A673 (cell line): Measurements from ENCODE around the gene FRMD4B. TPM values are rescaled to one million over a fixed set of nuclear protein-coding genes. Genes with fewer than 3 reads are reported as not detected.

ENCODE experiments used
- BruUV-seq: library from RNA; stranded (reverse); fragments of 400-500 nt; replicated peaks from 2 replicates; lab custom pipeline; 2021; lab: Mats Ljungman, UMichigan
- CTCF ChIA-PET: fragments of 300-600 bp; sonication (Branson Sonifier 250); formaldehyde crosslinking; loops from one replicate; lab custom pipeline; 2022; ENCODE audit warnings: antibody characterized with exemption; lab: Charles Lee
- POLR2A ChIA-PET: fragments of 300-600 bp; sonication (Branson Sonifier 250); formaldehyde crosslinking; loops from one replicate; lab custom pipeline; 2022; ENCODE audit warnings: antibody characterized with exemption; ENCODE audit not compliant: low non-redundant PET; lab: Charles Lee
- DNase-seq: peaks from one replicate; pipeline ENCODE4 v3.0.0-alpha.2; 2015; ENCODE audit warnings: low spot score
- H3K27ac ChIP-seq: fragments of 200-600 bp; sonication (generic); 2 replicates; pipeline ENCODE4 v1.5.1; 2016; ENCODE audit warnings: mixed run types, low read depth, mild to moderate bottlenecking, mixed read lengths, antibody characterized with exemption, low read length; ENCODE audit not compliant: poor library complexity, severe bottlenecking
- H3K27me3 ChIP-seq: fragments of 200-600 bp; sonication (generic); replicated peaks from 2 replicates; pipeline ENCODE4 v1.6.1; 2017; ENCODE audit warnings: mixed run types, low read depth, mild to moderate bottlenecking, mixed read lengths, antibody characterized with exemption, low read length; ENCODE audit not compliant: insufficient read depth, poor library complexity
- H3K36me3 ChIP-seq: fragments of 200-600 bp; sonication (generic); 2 replicates; pipeline ENCODE4 v1.6.1; 2016; ENCODE audit warnings: mixed run types, mild to moderate bottlenecking, mixed read lengths, antibody characterized with exemption, low read length; ENCODE audit not compliant: insufficient read depth, poor library complexity, severe bottlenecking
- H3K4me1 ChIP-seq: fragments of 200-600 bp; sonication (generic); 2 replicates; pipeline ENCODE4 v1.6.1; 2017; ENCODE audit warnings: mixed run types, mild to moderate bottlenecking, mixed read lengths, antibody characterized with exemption, low read length; ENCODE audit not compliant: insufficient read depth, poor library complexity, severe bottlenecking
- H3K4me3 ChIP-seq: fragments of 200-600 bp; sonication (generic); 2 replicates; pipeline ENCODE4 v1.5.1; 2016; ENCODE audit warnings: low read depth, mixed run types, mild to moderate bottlenecking, mixed read lengths, low read length; ENCODE audit not compliant: poor library complexity, severe bottlenecking
- H3K9me3 ChIP-seq: fragments of 200-600 bp; sonication (generic); 2 replicates; pipeline ENCODE4 v1.6.1; 2016; ENCODE audit warnings: mixed run types, low read depth, mild to moderate bottlenecking, mixed read lengths, antibody characterized with exemption, low read length; ENCODE audit not compliant: poor library complexity, severe bottlenecking
- EZH2 ChIP-seq: fragments of 200-600 bp; sonication (generic); IDR thresholded peaks from 2 replicates; pipeline ENCODE4 v1.6.1; 2017; ENCODE audit warnings: borderline replicate concordance, low read depth, mild to moderate bottlenecking, mixed read lengths, antibody characterized with exemption, low read length; ENCODE audit not compliant: poor library complexity, severe bottlenecking
- intact Hi-C: fragments of 100-400 bp; cut with micrococcal nuclease; formaldehyde crosslinking; loops from one replicate; pipeline ENCODE4 v1.10.0; 2022; ENCODE audit not compliant: unreplicated experiment
- total RNA-seq: library from RNA; stranded (reverse); gene quantifications from 2 replicates; pipeline ENCODE4 v1.2.3, GENCODE V29; 2021
- TF ChIP-seq, protein P1 (sequence below): fragments of 300-800, 200-600 bp; sonication (generic); conservative IDR thresholded peaks from 2 replicates; pipeline ENCODE4 v1.5.1; 2017; ENCODE audit warnings: low read depth, mild to moderate bottlenecking, antibody characterized with exemption, low read length, moderate library complexity, mixed read lengths

FRMD4B gene
- total RNA-seq, 1 experiment from 2014 or later = 0.21 TPM

DNA sequence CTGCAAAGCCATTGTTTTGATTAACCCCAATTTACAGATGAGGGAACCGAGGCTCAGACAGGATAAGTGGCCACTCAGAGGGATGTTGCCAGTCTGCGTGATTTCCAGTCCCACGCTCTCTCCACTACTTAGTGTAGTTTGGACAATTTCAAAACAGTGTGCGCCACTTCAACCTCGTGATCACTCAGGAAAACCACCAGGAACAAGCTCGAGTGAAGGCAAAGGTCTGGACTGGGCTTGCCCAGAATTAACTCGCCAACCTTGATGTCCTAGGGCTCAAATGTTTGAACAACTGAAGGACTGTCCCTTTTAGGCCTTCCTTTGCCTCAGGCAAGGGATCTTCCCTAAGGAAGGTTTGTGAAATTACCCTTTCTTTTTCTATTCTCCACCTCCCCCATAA lies 139.3 kb downstream of the FRMD4B start:
- Histone ChIP-seq H3K4me3 (no peak overlapping the region), H3K4me1 (no peaks in the 10 kb centered on the region), H3K9me3 (no peaks in the 10 kb centered on the region), H3K27ac (no peak overlapping the region), H3K27me3 (no peaks in the 10 kb centered on the region), H3K36me3 (no peaks in the 10 kb centered on the region)
- BruUV-seq = no TSS peak
- no peak for TF ChIP-seq EZH2
- TF ChIP-seq, protein P1, sequence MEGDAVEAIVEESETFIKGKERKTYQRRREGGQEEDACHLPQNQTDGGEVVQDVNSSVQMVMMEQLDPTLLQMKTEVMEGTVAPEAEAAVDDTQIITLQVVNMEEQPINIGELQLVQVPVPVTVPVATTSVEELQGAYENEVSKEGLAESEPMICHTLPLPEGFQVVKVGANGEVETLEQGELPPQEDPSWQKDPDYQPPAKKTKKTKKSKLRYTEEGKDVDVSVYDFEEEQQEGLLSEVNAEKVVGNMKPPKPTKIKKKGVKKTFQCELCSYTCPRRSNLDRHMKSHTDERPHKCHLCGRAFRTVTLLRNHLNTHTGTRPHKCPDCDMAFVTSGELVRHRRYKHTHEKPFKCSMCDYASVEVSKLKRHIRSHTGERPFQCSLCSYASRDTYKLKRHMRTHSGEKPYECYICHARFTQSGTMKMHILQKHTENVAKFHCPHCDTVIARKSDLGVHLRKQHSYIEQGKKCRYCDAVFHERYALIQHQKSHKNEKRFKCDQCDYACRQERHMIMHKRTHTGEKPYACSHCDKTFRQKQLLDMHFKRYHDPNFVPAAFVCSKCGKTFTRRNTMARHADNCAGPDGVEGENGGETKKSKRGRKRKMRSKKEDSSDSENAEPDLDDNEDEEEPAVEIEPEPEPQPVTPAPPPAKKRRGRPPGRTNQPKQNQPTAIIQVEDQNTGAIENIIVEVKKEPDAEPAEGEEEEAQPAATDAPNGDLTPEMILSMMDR = no peak
- CTCF ChIA-PET = no interaction called here
- no peak for DNase-seq
- POLR2A ChIA-PET = no interaction called here
- intact Hi-C loops = no loop called here

DNA sequence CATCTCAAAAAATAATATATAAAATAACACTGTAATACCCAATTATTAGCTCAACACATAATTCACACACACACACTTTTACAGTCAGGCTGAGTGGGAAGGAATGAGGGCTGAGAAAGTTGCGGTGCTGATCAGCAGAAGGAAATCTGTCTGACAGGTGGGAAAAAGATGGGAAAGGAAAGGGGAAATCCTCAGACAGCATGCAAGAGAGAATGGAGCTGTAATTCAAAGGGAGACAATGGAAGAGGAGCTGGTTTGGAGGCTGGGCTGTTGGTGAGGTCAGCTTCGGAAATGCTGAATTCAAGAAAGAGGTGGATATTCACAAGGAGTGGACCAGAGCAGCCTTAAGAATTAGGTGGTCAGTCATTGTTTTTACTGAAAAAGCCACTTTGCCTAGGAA lies 141.8 kb downstream of the FRMD4B start:
- intact Hi-C loops = no loop called here
- H3K4me1 ChIP-seq = no peaks in the 10 kb centered on the region
- no peaks in the 10 kb centered on the region for H3K27me3 ChIP-seq
- H3K27ac ChIP-seq = no peak overlapping the region
- H3K9me3 ChIP-seq = no peaks in the 10 kb centered on the region
- no peaks in the 10 kb centered on the region for H3K36me3 ChIP-seq
- POLR2A ChIA-PET = no interaction called here
- no peak for DNase-seq
- CTCF ChIA-PET = no interaction called here
- no peak for TF ChIP-seq EZH2
- TF ChIP-seq, protein P1 = no peak
- no TSS peak for BruUV-seq
- H3K4me3 ChIP-seq = no peak overlapping the region

DNA sequence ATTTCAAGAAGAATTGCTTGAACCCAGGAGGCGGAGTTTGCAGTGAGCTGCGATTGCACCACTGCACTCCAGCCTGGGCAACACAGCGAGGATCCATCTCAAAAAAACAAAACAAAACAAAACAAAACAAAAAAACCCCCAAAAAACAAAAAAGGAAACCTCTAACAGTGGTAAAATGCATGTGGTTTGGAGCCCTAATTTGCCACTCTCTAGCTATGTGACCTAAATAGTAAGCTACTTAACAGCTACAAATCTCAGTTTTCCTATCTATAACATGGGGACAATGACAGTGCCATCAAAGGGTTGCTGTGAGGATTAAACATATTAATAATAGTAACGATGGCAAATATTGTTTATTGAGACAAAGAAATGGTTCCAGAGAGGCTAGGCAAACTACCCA lies 144.1 kb downstream of the FRMD4B start:
- POLR2A ChIA-PET = no interaction called here
- Histone ChIP-seq H3K4me3 (no peak overlapping the region), H3K9me3 (no peaks in the 10 kb centered on the region), H3K4me1 (no peaks in the 10 kb centered on the region), H3K27me3 (no peaks in the 10 kb centered on the region), H3K36me3 (no peaks in the 10 kb centered on the region), H3K27ac (no peak overlapping the region)
- no peak for DNase-seq
- intact Hi-C loops = no loop called here
- CTCF ChIA-PET = no interaction called here
- TF ChIP-seq, protein P1 = no peak
- TF ChIP-seq EZH2 = no peak
- no TSS peak for BruUV-seq
